GM19099 (cell line): ENCODE data around the gene SNTN.

Source experiments
- POLR2A ChIP-seq: IDR thresholded peaks from 3 replicates; pipeline ENCODE4 v1.6.1; 2011; ENCODE audit warnings: low read depth; ENCODE audit not compliant: insufficient read length; ENCODE audit errors: extremely low read depth

SNTN gene

GRCh38 chr3:63709576-63709975 lies 57.1 kb downstream of the SNTN start:
- TF ChIP-seq POLR2A: no peak
